Endodermal cell (in vitro differentiated cells): ENCODE measurements around the gene PRKAG2. TPM values are rescaled to one million over a fixed set of nuclear protein-coding genes. Genes with fewer than 3 reads are reported as not detected.

ENCODE experiments used
- DNase-seq: peaks from one replicate; pipeline ENCODE4 v3.0.0-alpha.2; 2017
- H3K27ac ChIP-seq: 2 replicates; pipeline ENCODE4 v1.5.1; 2013; ENCODE audit warnings: mild to moderate bottlenecking, low read depth, low read length, moderate library complexity
- H3K27me3 ChIP-seq: 2 replicates; pipeline ENCODE4 v1.6.1; 2013; ENCODE audit warnings: mild to moderate bottlenecking, low read length, moderate library complexity; ENCODE audit not compliant: insufficient read depth, control insufficient read depth, poor library complexity, severe bottlenecking
- H3K36me3 ChIP-seq: 2 replicates; pipeline ENCODE4 v1.7.0; 2013; ENCODE audit warnings: mild to moderate bottlenecking, low read length, moderate library complexity; ENCODE audit not compliant: control insufficient read depth, insufficient read depth
- H3K4me1 ChIP-seq: one replicate; pipeline ENCODE4 v1.7.0; 2013; ENCODE audit warnings: low read length; ENCODE audit not compliant: control insufficient read depth, insufficient read depth
- H3K4me3 ChIP-seq: 2 replicates; pipeline ENCODE4 v1.5.1; 2013; ENCODE audit warnings: mild to moderate bottlenecking, low read length, moderate library complexity
- H3K9ac ChIP-seq: 2 replicates; pipeline ENCODE4 v1.6.1; 2013; ENCODE audit warnings: mild to moderate bottlenecking, low read length, moderate library complexity; ENCODE audit not compliant: poor library complexity, severe bottlenecking; ENCODE audit errors: extremely low read depth
- H3K9me3 ChIP-seq: 2 replicates; pipeline ENCODE4 v1.6.1; 2013; ENCODE audit warnings: mild to moderate bottlenecking, low read length, moderate library complexity; ENCODE audit not compliant: control insufficient read depth
- H3K27ac Mint-ChIP-seq: 2 replicates; pipeline ENCODE4 v1.8.0; 2020; ENCODE audit warnings: mixed read lengths
- H3K27me3 Mint-ChIP-seq: 2 replicates; pipeline ENCODE4 v1.8.0; 2021; ENCODE audit warnings: mild to moderate bottlenecking, mixed read lengths; ENCODE audit not compliant: insufficient read depth
- H3K36me3 Mint-ChIP-seq: 2 replicates; pipeline ENCODE4 v1.8.0; 2020; ENCODE audit warnings: low read depth, mixed read lengths
- H3K4me1 Mint-ChIP-seq: 2 replicates; pipeline ENCODE4 v1.8.0; 2020; ENCODE audit warnings: mixed read lengths
- H3K4me3 Mint-ChIP-seq: 2 replicates; pipeline ENCODE4 v1.8.0; 2020; ENCODE audit warnings: mild to moderate bottlenecking, moderate library complexity, mixed read lengths
- H3K9me3 Mint-ChIP-seq: 2 replicates; pipeline ENCODE4 v1.8.0; 2020; ENCODE audit warnings: mild to moderate bottlenecking, mixed read lengths
- WGBS, 2 experiments: methylation state at CpG; one replicate each; pipeline versions ENCODE4 v1.1.5 to v1.1.7; 2013; ENCODE audit warnings: missing lambda C conversion rate in 2 of 2, mixed read lengths in 1 of 2; ENCODE audit not compliant: insufficient coverage in 1 of 2, insufficient read length in 1 of 2; 5-methylcytosine and 5-hydroxymethylcytosine counted together
- total RNA-seq, 2 donors: library from RNA; stranded (reverse); fragmentation: NEBNext Ultra II Directional in 1 of 2; extraction: Animal tissue kit (Norgen Biotek cat#: 25700) in 1 of 2; gene quantifications; 2 replicates in 1 of 2; 3 replicates in 1 of 2; pipeline ENCODE4 v1.2.1, GENCODE V29; 2021
- TF ChIP-seq, protein P1 (sequence below): fragments of 200-600 bp; sonication (generic); conservative IDR thresholded peaks from 2 replicates; pipeline ENCODE4 v1.5.0; 2021; ENCODE audit warnings: antibody characterized with exemption, mild to moderate bottlenecking

Gene PRKAG2
- total RNA-seq, 2 donors from 2014 or later: 17.2 to 20.7 TPM

GRCh38 chr7:151704960-151705635, 171.8 kb downstream of the PRKAG2 start:
- 59 to 86% methylated on average over 6 to 17 of the region's 17 CpGs for WGBS, 2 experiments
- Mint-ChIP-seq H3K36me3 (no peaks in the 10 kb centered on the region), H3K4me3 (peak overlapping the region; percentile 41), H3K27me3 (peaks cover 2% of the 10 kb centered on the region), H3K4me1 (peaks cover 17% of the 10 kb centered on the region), H3K27ac (peak overlapping the region; percentile 88), H3K9me3 (no peaks in the 10 kb centered on the region)
- no peaks in the 10 kb centered on the region for H3K9me3 ChIP-seq
- TF ChIP-seq, protein P1, sequence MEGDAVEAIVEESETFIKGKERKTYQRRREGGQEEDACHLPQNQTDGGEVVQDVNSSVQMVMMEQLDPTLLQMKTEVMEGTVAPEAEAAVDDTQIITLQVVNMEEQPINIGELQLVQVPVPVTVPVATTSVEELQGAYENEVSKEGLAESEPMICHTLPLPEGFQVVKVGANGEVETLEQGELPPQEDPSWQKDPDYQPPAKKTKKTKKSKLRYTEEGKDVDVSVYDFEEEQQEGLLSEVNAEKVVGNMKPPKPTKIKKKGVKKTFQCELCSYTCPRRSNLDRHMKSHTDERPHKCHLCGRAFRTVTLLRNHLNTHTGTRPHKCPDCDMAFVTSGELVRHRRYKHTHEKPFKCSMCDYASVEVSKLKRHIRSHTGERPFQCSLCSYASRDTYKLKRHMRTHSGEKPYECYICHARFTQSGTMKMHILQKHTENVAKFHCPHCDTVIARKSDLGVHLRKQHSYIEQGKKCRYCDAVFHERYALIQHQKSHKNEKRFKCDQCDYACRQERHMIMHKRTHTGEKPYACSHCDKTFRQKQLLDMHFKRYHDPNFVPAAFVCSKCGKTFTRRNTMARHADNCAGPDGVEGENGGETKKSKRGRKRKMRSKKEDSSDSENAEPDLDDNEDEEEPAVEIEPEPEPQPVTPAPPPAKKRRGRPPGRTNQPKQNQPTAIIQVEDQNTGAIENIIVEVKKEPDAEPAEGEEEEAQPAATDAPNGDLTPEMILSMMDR: no peak
- H3K4me3 ChIP-seq: peak overlapping the region; percentile 42
- no peaks in the 10 kb centered on the region for H3K36me3 ChIP-seq
- H3K27ac ChIP-seq: no peak overlapping the region
- peaks cover 4% of the 10 kb centered on the region for H3K4me1 ChIP-seq
- no peak overlapping the region for H3K9ac ChIP-seq
- DNase-seq: peak; percentile 82
- H3K27me3 ChIP-seq: no peaks in the 10 kb centered on the region

DNA sequence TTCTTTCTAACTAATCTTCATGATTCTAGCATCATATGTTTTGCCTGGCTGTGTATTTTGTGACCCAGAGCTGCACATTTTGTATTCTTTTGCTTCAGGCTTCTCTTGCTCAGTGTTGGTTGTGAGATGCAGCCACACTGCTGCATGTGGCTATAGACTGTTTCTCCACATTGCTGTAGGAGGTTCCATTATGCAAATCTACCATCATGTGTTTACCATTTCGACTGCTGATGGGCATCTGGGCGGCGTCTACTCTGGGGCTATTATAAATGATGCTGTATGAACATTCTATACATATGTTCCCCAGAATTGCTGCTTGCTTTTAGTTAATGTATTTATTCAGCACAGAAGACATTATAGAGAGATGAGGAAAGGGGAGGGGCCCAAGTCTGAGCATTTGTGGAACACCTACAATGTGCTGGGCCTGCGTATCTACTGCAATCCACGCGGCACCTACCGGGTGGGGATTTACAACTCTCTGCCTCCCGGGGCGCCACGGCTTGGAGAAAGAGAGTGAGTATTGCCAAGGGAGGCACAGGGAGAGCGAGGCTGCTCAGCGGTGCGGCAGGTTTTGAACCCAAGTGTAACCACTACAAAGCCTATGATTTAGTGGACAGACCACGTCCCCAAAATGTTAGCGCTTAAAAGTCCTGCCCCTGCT, 172.5 kb downstream of the PRKAG2 start:
- Histone ChIP-seq H3K27ac (no peak overlapping the region), H3K9me3 (no peaks in the 10 kb centered on the region), H3K36me3 (no peaks in the 10 kb centered on the region), H3K9ac (no peak overlapping the region), H3K4me1 (peaks cover 4% of the 10 kb centered on the region), H3K27me3 (no peaks in the 10 kb centered on the region), H3K4me3 (no peak overlapping the region)
- TF ChIP-seq, protein P1: no peak
- H3K36me3 Mint-ChIP-seq: no peaks in the 10 kb centered on the region
- no peak for DNase-seq
- H3K9me3 Mint-ChIP-seq: no peaks in the 10 kb centered on the region
- peaks cover 2% of the 10 kb centered on the region for H3K27me3 Mint-ChIP-seq
- H3K27ac Mint-ChIP-seq: no peak overlapping the region
- 94 to 97% methylated on average over 7 to 14 of the region's 15 CpGs for WGBS, 2 experiments
- peaks cover 17% of the 10 kb centered on the region for H3K4me1 Mint-ChIP-seq
- no peak overlapping the region for H3K4me3 Mint-ChIP-seq

GRCh38 chr7:151702961-151703360, 174.0 kb downstream of the PRKAG2 start:
- Histone ChIP-seq H3K36me3 (no peaks in the 10 kb centered on the region), H3K4me3 (no peak overlapping the region), H3K9me3 (no peaks in the 10 kb centered on the region), H3K27ac (no peak overlapping the region), H3K27me3 (no peaks in the 10 kb centered on the region), H3K9ac (no peak overlapping the region), H3K4me1 (peaks cover 4% of the 10 kb centered on the region)
- Mint-ChIP-seq H3K4me1 (peaks cover 17% of the 10 kb centered on the region), H3K9me3 (no peaks in the 10 kb centered on the region), H3K4me3 (no peak overlapping the region), H3K36me3 (no peaks in the 10 kb centered on the region), H3K27me3 (peaks cover 2% of the 10 kb centered on the region), H3K27ac (no peak overlapping the region)
- WGBS, 2 experiments: 93 to 96% methylated on average over 9 of the region's 9 CpGs
- TF ChIP-seq, protein P1: no peak
- no peak for DNase-seq
